ENCODE measurements around the gene OR10H4.

DNA sequence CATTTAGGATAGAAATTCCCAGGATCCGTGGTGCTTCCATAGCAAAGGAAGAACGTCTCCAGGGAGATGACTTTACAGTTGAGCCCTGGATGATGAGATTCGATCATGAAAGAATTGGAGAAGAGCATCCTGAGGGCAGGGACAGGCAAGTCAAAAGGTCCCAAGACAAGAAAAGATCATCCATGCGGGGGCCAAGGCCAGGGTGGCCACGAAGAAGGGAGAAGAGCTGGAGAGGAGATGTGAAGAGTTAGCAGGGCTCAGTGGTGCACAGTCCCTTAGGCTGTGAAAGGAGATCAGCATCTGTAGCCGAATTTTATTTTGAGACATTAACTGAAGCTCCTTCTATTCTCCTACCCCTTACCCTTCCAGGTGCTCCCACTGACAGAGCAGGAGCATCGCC lies 28.9 kb downstream of the OR10H4 start:
- TF ChIP-seq, protein P1, sequence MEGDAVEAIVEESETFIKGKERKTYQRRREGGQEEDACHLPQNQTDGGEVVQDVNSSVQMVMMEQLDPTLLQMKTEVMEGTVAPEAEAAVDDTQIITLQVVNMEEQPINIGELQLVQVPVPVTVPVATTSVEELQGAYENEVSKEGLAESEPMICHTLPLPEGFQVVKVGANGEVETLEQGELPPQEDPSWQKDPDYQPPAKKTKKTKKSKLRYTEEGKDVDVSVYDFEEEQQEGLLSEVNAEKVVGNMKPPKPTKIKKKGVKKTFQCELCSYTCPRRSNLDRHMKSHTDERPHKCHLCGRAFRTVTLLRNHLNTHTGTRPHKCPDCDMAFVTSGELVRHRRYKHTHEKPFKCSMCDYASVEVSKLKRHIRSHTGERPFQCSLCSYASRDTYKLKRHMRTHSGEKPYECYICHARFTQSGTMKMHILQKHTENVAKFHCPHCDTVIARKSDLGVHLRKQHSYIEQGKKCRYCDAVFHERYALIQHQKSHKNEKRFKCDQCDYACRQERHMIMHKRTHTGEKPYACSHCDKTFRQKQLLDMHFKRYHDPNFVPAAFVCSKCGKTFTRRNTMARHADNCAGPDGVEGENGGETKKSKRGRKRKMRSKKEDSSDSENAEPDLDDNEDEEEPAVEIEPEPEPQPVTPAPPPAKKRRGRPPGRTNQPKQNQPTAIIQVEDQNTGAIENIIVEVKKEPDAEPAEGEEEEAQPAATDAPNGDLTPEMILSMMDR (IDR thresholded peaks at IDR 0.05): no peak
- TF ChIP-seq POLR2A (IDR thresholded peaks at IDR 0.05): no peak
- no peak for TF ChIP-seq EP300 (IDR thresholded peaks at IDR 0.05)
